Stimulated activated CD8-positive, alpha-beta memory T cell treated with anti-CD3 and anti-CD28 coated beads, Interleukin-4, amount 100 ng/mL, for 24 hours (primary cell): ENCODE measurements around the gene PHACTR1.
"Not testable (repeated sequence)": the region's sequence is repeated elsewhere in the genome, so short reads cannot be mapped to it uniquely, and the experiment has no call there.

ENCODE experiments used
- DNase-seq: peaks from one replicate; pipeline ENCODE4 v3.0.0-alpha.2; 2020; ENCODE audit warnings: low read depth

PHACTR1 gene

GRCh38 chr6:13315896-13316295 lies 599.3 kb downstream of the PHACTR1 start:
- no peak for DNase-seq

GRCh38 chr6:13318821-13319220 lies 602.3 kb downstream of the PHACTR1 start:
- no peak for DNase-seq

- DNase-seq, result no peak
These were observed 603.5 kb downstream of the PHACTR1 start for GRCh38 chr6:13319891-13320564.

- DNase-seq, result not testable (repeated sequence)
These were observed 609.5 kb downstream of the PHACTR1 start for GRCh38 chr6:13326031-13326586.

GRCh38 chr6:13327691-13328075 lies 611.1 kb downstream of the PHACTR1 start:
- no peak for DNase-seq

GRCh38 chr6:13328076-13328874 lies 611.7 kb downstream of the PHACTR1 start, which contains the start of gene TBC1D7:
TSS of gene TBC1D7 (minus strand) at chr6:13328537. CDS start at chr6:13326898, 1,639 bp downstream.
- peak; percentile 90 for DNase-seq

- DNase-seq, result no peak
These were observed 612.3 kb downstream of the PHACTR1 start for GRCh38 chr6:13328875-13329183.

GRCh38 chr6:13331516-13332348 lies 615.2 kb downstream of the PHACTR1 start:
- no peak for DNase-seq

- DNase-seq, result no peak
These were observed 615.8 kb downstream of the PHACTR1 start for GRCh38 chr6:13332349-13332706.

GRCh38 chr6:13334953-13335352 lies 618.4 kb downstream of the PHACTR1 start:
- no peak for DNase-seq

GRCh38 chr6:13336553-13336952 lies 620.0 kb downstream of the PHACTR1 start:
- DNase-seq, result peak; percentile 43

- DNase-seq, result no peak
These were observed 621.5 kb downstream of the PHACTR1 start for GRCh38 chr6:13338038-13338437.
